Activated B cell treated with CpG ODN at 0.5 μM for 24 hours (primary cell): Measurements from ENCODE around the gene PIGO. TPM values are rescaled to one million over a fixed set of nuclear protein-coding genes. Genes with fewer than 3 reads are reported as not detected.

Experiments
- ATAC-seq: fragments of 200-7000 bp; cut with Tn5 transposase; one replicate; pipeline ENCODE4 v1.10.0; 2021; ENCODE audit warnings: low read depth, mild to moderate bottlenecking, moderate library complexity
- CTCF ChIA-PET: fragments of 350-600 bp; sonication (Branson Sonifier 250); formaldehyde crosslinking; loops from one replicate; lab custom pipeline; 2021; ENCODE audit warnings: antibody characterized with exemption; lab: Charles Lee
- POLR2A ChIA-PET: fragments of 350-600 bp; sonication (Branson Sonifier 250); formaldehyde crosslinking; loops from one replicate; lab custom pipeline; 2021; ENCODE audit warnings: antibody characterized with exemption; lab: Charles Lee
- DNase-seq: peaks from one replicate; pipeline ENCODE4 v3.0.0; 2022
- H3K27ac Mint-ChIP-seq: one replicate; pipeline ENCODE4 v1.8.0; 2020; ENCODE audit warnings: mixed read lengths
- H3K27me3 Mint-ChIP-seq: one replicate; pipeline ENCODE4 v1.8.0; 2021; ENCODE audit warnings: mixed read lengths
- H3K36me3 Mint-ChIP-seq: one replicate; pipeline ENCODE4 v1.8.0; 2021; ENCODE audit warnings: low read depth, mixed read lengths
- H3K4me1 Mint-ChIP-seq: one replicate; pipeline ENCODE4 v1.8.0; 2021; ENCODE audit warnings: mixed read lengths
- H3K4me3 Mint-ChIP-seq: one replicate; pipeline ENCODE4 v1.8.0; 2020; ENCODE audit warnings: mild to moderate bottlenecking, mixed read lengths
- H3K9me3 Mint-ChIP-seq: one replicate; pipeline ENCODE4 v1.8.0; 2020; ENCODE audit warnings: mixed read lengths
- CTCF ChIP-seq: fragments of 200-600 bp; IDR thresholded peaks from one replicate; pipeline ENCODE4 v1.8.0; 2022; ENCODE audit warnings: antibody characterized with exemption, mild to moderate bottlenecking
- intact Hi-C: fragments of 100-400 bp; cut with micrococcal nuclease; formaldehyde crosslinking; loops from one replicate; pipeline ENCODE4 v1.15.1; 2024
- total RNA-seq: library from RNA; stranded (reverse); gene quantifications from 2 replicates; pipeline ENCODE4 v1.2.3, GENCODE V29; 2022

Gene PIGO
- total RNA-seq, 1 donor from 2014 or later: 34.1 TPM

GRCh38 chr9:35069020-35069419, 27.4 kb downstream of the PIGO start:
- DNase-seq: no peak
- Mint-ChIP-seq H3K4me3 (peak overlapping the region; percentile 42), H3K36me3 (peaks cover 65% of the 10 kb centered on the region), H3K4me1 (peaks cover 55% of the 10 kb centered on the region), H3K9me3 (no peaks in the 10 kb centered on the region), H3K27me3 (no peaks in the 10 kb centered on the region), H3K27ac (no peak overlapping the region)
- TF ChIP-seq CTCF: no peak
- ATAC-seq: no peak
- ChIA-PET POLR2A (interaction anchor here (1.1 kb wide), 1 partner anchor 76 kb away, joined by 3 read pairs; no protein-coding TSS in a partner anchor), CTCF (interaction anchor here (1.2 kb wide), 1 partner anchor 18 kb away, joined by 4 read pairs; no protein-coding TSS in a partner anchor)
- intact Hi-C loops: no loop called here

DNA sequence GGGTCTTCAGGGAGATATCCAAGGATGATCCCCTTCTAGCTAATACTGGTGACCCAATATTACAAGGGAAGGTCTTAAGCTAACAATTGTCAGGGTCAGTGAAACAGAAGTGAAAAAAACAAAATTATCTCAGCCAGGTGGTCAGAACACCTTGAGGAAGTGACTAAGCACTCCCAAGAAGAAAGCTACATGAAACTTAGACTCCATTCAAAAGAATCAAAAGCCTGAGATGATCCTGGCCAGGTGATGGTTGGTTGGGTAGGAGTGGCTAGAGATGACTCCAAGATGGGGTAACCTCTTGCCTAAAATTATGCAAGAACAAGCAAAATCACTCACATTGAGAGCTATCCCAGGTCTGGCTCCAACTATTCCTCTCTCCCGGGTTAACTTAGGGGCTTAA, 29.3 kb downstream of the PIGO start:
- ChIA-PET CTCF (interaction anchor here (1.0 kb wide), 1 partner anchor 168 kb away, joined by 3 read pairs; no protein-coding TSS in a partner anchor), POLR2A (interaction anchor here (1.6 kb wide), 1 partner anchor 36 kb away, joined by 4 read pairs; the partner anchor contains the start of gene STOML2)
- ATAC-seq (no peak), DNase-seq (no peak)
- no peaks in the 10 kb centered on the region for H3K9me3 Mint-ChIP-seq
- H3K36me3 Mint-ChIP-seq: peaks cover 80% of the 10 kb centered on the region
- TF ChIP-seq CTCF: no peak
- peaks cover 48% of the 10 kb centered on the region for H3K4me1 Mint-ChIP-seq
- intact Hi-C loops: no loop called here
- no peak overlapping the region for H3K27ac Mint-ChIP-seq
- no peak overlapping the region for H3K4me3 Mint-ChIP-seq
- H3K27me3 Mint-ChIP-seq: no peaks in the 10 kb centered on the region

DNA sequence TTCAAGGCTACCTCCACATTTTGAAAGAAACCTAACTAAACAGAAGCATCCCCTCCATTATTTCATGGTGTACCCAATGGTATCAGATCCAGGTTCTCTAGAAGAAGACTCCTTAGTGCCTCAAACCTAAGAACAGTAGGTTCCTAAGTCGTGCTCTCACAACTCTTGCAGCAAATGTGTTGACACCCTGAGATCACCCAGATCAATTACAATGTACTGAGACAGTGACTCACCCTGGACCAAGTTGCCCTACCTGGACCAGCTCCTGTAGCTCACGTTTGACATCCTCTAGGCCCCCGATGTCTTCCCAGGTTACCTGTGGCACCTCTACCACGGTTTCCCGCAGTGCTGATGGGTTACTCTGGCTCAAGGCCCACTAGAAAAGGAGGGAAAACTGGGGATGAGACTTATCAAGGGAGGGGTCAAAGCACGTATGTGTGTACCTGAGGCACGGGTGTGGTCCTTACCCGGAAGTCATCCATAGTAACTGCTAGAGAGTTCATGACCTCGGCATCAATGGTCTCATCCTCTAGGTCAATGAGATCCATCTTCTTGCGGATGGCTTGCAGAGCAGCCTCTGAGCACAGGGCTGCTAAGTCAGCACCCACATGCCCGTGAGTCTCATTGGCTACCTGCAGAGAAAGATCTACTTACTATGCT, 35.7 kb downstream of the PIGO start:
- no peaks in the 10 kb centered on the region for H3K4me1 Mint-ChIP-seq
- TF ChIP-seq CTCF: no peak
- no peak overlapping the region for H3K27ac Mint-ChIP-seq
- intact Hi-C loops: loop anchor here (5.0 kb wide), 1 partner anchor 37 kb away; the partner anchor contains the start of gene PIGO
- no peaks in the 10 kb centered on the region for H3K27me3 Mint-ChIP-seq
- peaks cover 96% of the 10 kb centered on the region for H3K36me3 Mint-ChIP-seq
- CTCF ChIA-PET: interaction anchor here (1.0 kb wide), 1 partner anchor 9 kb away, joined by 3 read pairs; no protein-coding TSS in a partner anchor
- H3K4me3 Mint-ChIP-seq: no peak overlapping the region
- no peak for DNase-seq
- H3K9me3 Mint-ChIP-seq: no peaks in the 10 kb centered on the region
- POLR2A ChIA-PET: no interaction called here
- ATAC-seq: no peak

- DNase-seq (no peak), ATAC-seq (no peak)
- intact Hi-C loops: no loop called here
- Mint-ChIP-seq H3K27me3 (no peaks in the 10 kb centered on the region), H3K4me3 (no peak overlapping the region), H3K4me1 (no peaks in the 10 kb centered on the region), H3K36me3 (peaks cover 96% of the 10 kb centered on the region), H3K27ac (no peak overlapping the region), H3K9me3 (no peaks in the 10 kb centered on the region)
- CTCF ChIA-PET: interaction anchor here (0.8 kb wide), 1 partner anchor 8 kb away, joined by 4 read pairs; no protein-coding TSS in a partner anchor
- TF ChIP-seq CTCF: no peak
- POLR2A ChIA-PET: no interaction called here
Measured at GRCh38 chr9:35059438-35059837, 37.0 kb downstream of the PIGO start.

- Mint-ChIP-seq H3K4me3 (no peak overlapping the region), H3K36me3 (peaks cover 95% of the 10 kb centered on the region), H3K27ac (no peak overlapping the region), H3K4me1 (no peaks in the 10 kb centered on the region), H3K9me3 (no peaks in the 10 kb centered on the region), H3K27me3 (no peaks in the 10 kb centered on the region)
- no peak for ATAC-seq
- no peak for DNase-seq
- TF ChIP-seq CTCF: no peak
- ChIA-PET CTCF (no interaction called here), POLR2A (interaction anchor here (1.9 kb wide), 1 partner anchor 22 kb away, joined by 5 read pairs; the partner anchor contains the start of gene FANCG)
- intact Hi-C loops: no loop called here
Measured at GRCh38 chr9:35057271-35057620, 39.1 kb downstream of the PIGO start.
